ENCODE data around the gene MOV10. TPM values are rescaled to one million over a fixed set of nuclear protein-coding genes. Genes with fewer than 3 reads are reported as not detected.

MOV10 gene
- total RNA-seq, 2 donors from 2014 or later, result 113 to 124 TPM

DNA sequence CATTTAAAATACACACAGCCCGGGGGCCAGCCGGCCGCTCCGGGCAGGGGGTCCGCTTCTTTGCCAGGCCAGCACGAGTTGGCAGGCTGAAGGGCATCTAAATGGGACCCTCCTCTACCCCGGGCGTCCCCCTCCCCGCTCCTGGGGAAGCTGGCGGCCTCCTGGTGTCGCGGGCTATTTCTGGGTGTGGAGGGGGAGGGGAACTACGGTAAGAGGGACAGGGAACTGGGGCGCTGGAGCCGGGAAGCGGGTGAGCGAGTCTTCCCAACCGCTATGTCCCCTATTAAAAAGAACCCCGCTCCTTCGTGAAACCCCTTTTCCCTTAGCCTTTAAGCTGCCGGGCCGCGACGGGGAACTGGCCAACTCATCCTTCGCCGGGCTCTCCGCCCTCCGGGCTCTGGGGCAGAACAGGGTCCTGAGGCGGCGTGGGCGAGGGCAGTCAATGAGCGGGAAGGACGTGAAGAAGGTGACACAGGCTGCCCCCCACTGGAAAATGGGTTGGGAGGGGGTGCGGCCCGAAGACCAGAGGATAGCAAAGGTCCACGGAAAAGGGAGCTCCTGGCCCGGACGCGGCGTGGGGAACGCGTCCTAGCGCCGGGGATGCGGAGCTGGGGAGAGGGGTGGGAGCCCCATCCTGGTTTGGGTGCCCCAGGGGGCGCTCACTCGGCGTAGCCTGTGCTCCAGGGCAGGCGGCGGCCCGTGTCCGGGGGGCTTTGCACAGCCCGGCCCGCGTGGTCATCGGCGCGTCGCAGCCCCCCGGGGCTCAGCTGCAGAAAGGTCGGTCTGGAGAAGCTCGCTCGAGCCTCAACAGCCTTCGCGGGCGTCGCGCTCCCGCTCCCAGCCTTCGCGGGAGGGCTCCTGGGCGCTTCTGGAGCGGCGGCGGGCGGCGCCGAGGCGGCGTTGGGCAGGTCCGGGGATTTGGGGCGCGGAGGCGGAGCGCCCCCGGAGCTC, 40.1 kb downstream of the MOV10 start:
- DNase-seq, result peak; percentile 78
- Histone ChIP-seq H3K9ac (ENCODE audit: extremely low read depth, low read length, poor library complexity, severe bottlenecking) (no peak overlapping the region), H3K4me1 (ENCODE audit: control insufficient read depth, insufficient read depth, low read length) (no peaks in the 10 kb centered on the region), H3K27me3 (ENCODE audit: control insufficient read depth, insufficient read depth, low read length, poor library complexity, severe bottlenecking) (peaks cover 36% of the 10 kb centered on the region), H3K27ac (ENCODE audit: low read depth, low read length) (no peak overlapping the region), H3K4me3 (ENCODE audit: low read length) (peak overlapping the region; percentile 76), H3K9me3 (ENCODE audit: control insufficient read depth, low read length) (no peaks in the 10 kb centered on the region), H3K36me3 (ENCODE audit: control insufficient read depth, insufficient read depth, low read length) (no peaks in the 10 kb centered on the region)
- 0 to 1% methylated on average over 34 to 85 of the region's 86 CpGs for WGBS, 2 experiments (ENCODE audit: insufficient coverage in 1 of 2, insufficient read length in 1 of 2)
- Mint-ChIP-seq H3K36me3 (ENCODE audit: low read depth) (no peaks in the 10 kb centered on the region), H3K27me3 (ENCODE audit: insufficient read depth) (peaks cover 72% of the 10 kb centered on the region), H3K27ac (no peak overlapping the region), H3K9me3 (no peaks in the 10 kb centered on the region), H3K4me1 (peaks cover 42% of the 10 kb centered on the region), H3K4me3 (peak overlapping the region; percentile 65)
- TF ChIP-seq, protein P1, sequence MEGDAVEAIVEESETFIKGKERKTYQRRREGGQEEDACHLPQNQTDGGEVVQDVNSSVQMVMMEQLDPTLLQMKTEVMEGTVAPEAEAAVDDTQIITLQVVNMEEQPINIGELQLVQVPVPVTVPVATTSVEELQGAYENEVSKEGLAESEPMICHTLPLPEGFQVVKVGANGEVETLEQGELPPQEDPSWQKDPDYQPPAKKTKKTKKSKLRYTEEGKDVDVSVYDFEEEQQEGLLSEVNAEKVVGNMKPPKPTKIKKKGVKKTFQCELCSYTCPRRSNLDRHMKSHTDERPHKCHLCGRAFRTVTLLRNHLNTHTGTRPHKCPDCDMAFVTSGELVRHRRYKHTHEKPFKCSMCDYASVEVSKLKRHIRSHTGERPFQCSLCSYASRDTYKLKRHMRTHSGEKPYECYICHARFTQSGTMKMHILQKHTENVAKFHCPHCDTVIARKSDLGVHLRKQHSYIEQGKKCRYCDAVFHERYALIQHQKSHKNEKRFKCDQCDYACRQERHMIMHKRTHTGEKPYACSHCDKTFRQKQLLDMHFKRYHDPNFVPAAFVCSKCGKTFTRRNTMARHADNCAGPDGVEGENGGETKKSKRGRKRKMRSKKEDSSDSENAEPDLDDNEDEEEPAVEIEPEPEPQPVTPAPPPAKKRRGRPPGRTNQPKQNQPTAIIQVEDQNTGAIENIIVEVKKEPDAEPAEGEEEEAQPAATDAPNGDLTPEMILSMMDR (conservative IDR thresholded peaks at IDR 0.05), result no peak

DNA sequence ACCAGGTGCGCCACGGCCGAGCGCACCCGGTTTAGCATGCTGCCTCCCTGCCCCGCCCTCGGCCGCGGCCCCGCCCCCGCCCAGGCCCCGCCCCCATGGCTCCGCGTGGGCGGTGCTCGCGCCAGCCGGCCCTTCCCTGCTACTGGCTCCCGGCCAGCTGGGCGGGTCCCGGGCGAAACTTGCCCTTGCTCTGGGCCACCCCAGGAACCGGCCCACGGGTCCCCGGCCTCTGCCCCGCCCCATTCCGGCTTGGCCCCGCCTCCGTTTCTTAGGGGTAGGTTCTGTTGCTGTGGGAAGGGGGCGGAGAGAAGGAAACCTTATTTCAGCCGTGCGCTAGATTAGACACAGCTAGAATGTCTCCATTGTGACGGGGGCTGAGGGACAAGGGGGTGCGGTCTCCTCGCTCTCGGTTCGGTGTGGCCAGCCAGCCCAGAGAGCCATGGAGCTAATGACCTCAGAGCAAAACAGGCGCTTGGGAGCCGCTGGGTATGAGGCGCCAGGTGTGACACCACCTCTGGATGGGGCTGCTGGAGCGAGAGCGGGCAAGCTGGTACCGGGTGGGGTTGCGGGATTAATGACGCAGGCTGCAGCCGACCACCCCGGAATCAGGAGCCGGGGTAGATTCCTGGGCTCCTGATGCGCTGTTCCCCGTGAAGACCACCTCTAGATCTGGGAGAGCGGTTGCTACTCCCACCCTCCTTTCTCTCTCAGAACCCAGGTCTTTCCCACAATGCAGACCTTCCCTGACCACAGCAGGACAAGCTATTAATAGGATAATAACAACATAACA, 41.0 kb downstream of the MOV10 start, which contains the start of gene PPM1J:
TSS of gene PPM1J (minus strand) at position 69 of the 790 bp plus-strand sequence. CDS start at position 38, 31 bp downstream.
- DNase-seq, result peak; percentile 100
- no peak within 1 kb of the TSS for H3K27ac ChIP-seq (ENCODE audit: low read depth, low read length)
- Mint-ChIP-seq H3K36me3 (ENCODE audit: low read depth) (no peaks in the 10 kb centered on the region), H3K4me1 (peaks cover 47% of the 10 kb centered on the region), H3K9me3 (no peaks in the 10 kb centered on the region), H3K27ac (peak within 1 kb of the TSS; percentile 79), H3K4me3 (peak within 1 kb of the TSS; percentile 65), H3K27me3 (ENCODE audit: insufficient read depth) (peaks cover 72% of the 10 kb centered on the region)
- H3K27me3 ChIP-seq (ENCODE audit: control insufficient read depth, insufficient read depth, low read length, poor library complexity, severe bottlenecking), result peaks cover 45% of the 10 kb centered on the region
- H3K36me3 ChIP-seq (ENCODE audit: control insufficient read depth, insufficient read depth, low read length), result no peaks in the 10 kb centered on the region
- peak within 1 kb of the TSS; percentile 90 for H3K4me3 ChIP-seq (ENCODE audit: low read length)
- H3K9me3 ChIP-seq (ENCODE audit: control insufficient read depth, low read length), result no peaks in the 10 kb centered on the region
- H3K4me1 ChIP-seq (ENCODE audit: control insufficient read depth, insufficient read depth, low read length), result no peaks in the 10 kb centered on the region
- WGBS, 2 experiments (ENCODE audit: insufficient coverage in 1 of 2, insufficient read length in 1 of 2), result 0 to 1% methylated on average over 17 to 51 of the region's 51 CpGs
- H3K9ac ChIP-seq (ENCODE audit: extremely low read depth, low read length, poor library complexity, severe bottlenecking), result no peak within 1 kb of the TSS
- TF ChIP-seq, protein P1 (conservative IDR thresholded peaks at IDR 0.05), result no peak

DNA sequence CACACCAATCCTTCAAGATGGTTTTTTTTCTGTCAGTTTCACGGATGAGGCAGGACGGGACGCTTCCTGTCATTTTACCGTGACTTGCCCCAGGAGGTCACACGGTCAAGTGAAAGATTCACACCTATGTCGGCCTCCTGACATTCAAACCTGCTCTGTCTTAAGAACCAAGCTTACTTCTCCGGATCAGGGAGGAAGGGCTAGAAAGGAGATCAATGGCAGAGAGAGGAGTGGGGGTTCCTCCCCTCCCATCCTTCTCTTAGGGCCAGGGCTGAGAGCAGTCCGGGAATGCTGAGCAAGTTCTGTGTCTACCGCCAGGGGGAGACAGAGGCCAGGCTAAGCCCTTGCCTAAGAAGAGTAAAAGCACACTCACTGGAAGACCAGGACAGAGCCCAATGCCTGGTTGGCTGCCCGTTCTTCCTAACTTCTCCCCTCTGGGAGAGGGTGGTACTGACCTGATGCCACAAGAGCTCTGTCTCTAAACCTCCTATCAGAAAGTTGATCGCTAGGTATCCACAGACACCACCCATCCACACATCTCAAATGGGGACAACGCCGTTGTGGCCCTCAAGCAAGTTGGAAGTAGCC, 41.8 kb downstream of the MOV10 start:
- peak overlapping the region; percentile 65 for H3K4me3 Mint-ChIP-seq

More for the DNA sequence above, 41.8 kb downstream of the MOV10 start:
- no peaks in the 10 kb centered on the region for H3K9me3 ChIP-seq (ENCODE audit: control insufficient read depth, low read length)
- H3K27me3 ChIP-seq (ENCODE audit: control insufficient read depth, insufficient read depth, low read length, poor library complexity, severe bottlenecking), result peaks cover 52% of the 10 kb centered on the region
- no peak overlapping the region for H3K9ac ChIP-seq (ENCODE audit: extremely low read depth, low read length, poor library complexity, severe bottlenecking)
- peak overlapping the region; percentile 90 for H3K4me3 ChIP-seq (ENCODE audit: low read length)
- WGBS, 2 experiments (ENCODE audit: insufficient coverage in 1 of 2, insufficient read length in 1 of 2), result 17 to 22% methylated on average over 10 to 13 of the region's 13 CpGs
- Mint-ChIP-seq H3K27ac (peak overlapping the region; percentile 79), H3K36me3 (ENCODE audit: low read depth) (no peaks in the 10 kb centered on the region), H3K9me3 (no peaks in the 10 kb centered on the region), H3K27me3 (ENCODE audit: insufficient read depth) (peaks cover 73% of the 10 kb centered on the region), H3K4me1 (peaks cover 46% of the 10 kb centered on the region)
- DNase-seq, result peak; percentile 97
- H3K27ac ChIP-seq (ENCODE audit: low read depth, low read length), result no peak overlapping the region
- H3K4me1 ChIP-seq (ENCODE audit: control insufficient read depth, insufficient read depth, low read length), result no peaks in the 10 kb centered on the region
- TF ChIP-seq, protein P1 (conservative IDR thresholded peaks at IDR 0.05), result peak; percentile 98
- no peaks in the 10 kb centered on the region for H3K36me3 ChIP-seq (ENCODE audit: control insufficient read depth, insufficient read depth, low read length)

Measured in endodermal cell (in vitro differentiated cells).